ENCODE data around the gene GRIK5. TPM values are rescaled to one million over a fixed set of nuclear protein-coding genes. Genes with fewer than 3 reads are reported as not detected.

The GRIK5 gene
- polyA plus RNA-seq, 1 donor from 2014 or later = 22.4 TPM

DNA sequence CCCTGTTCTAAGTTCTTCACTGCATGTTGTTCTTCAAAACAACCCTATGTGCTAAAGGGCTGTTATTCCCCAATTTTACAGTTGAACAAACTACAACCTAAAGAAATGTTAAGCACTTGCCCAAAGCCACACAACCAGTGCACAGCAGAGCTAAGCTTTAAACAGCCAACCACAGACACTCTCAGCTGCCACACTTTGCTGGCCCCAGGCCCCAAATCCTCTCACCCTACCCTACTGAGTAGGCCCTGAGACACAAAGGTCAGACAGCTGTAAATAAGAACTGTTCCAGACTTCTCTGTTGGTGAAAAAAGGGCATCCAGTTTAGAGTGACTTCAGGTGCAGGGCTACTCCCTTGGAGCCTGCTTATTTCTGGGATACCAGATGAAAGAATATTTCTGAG is 30.0 kb downstream of the GRIK5 start:
- H3K27me3 ChIP-seq (ENCODE audit: insufficient read depth, low read depth, low read length) = no peaks in the 10 kb centered on the region
- peaks cover 6% of the 10 kb centered on the region for H3K36me3 ChIP-seq (ENCODE audit: insufficient read depth, low read length)
- H3K9me3 ChIP-seq (ENCODE audit: low read length) = no peaks in the 10 kb centered on the region
- TF ChIP-seq RAD21 (conservative IDR thresholded peaks at IDR 0.05) (no peak), SMC3 (conservative IDR thresholded peaks at IDR 0.05; ENCODE audit: poor library complexity) (no peak), EP300 (conservative IDR thresholded peaks at IDR 0.05; ENCODE audit: poor library complexity, severe bottlenecking) (no peak), TAF1 (IDR thresholded peaks at IDR 0.05; ENCODE audit: low read depth) (no peak), MXI1 (conservative IDR thresholded peaks at IDR 0.05; ENCODE audit: poor library complexity, severe bottlenecking) (no peak), EZH2 (IDR thresholded peaks at IDR 0.05; ENCODE audit: borderline replicate concordance, insufficient read depth, low read length, poor library complexity, severe bottlenecking) (no peak), POLR2AphosphoS5 (IDR thresholded peaks at IDR 0.05) (no peak)
- TF ChIP-seq, protein P1, sequence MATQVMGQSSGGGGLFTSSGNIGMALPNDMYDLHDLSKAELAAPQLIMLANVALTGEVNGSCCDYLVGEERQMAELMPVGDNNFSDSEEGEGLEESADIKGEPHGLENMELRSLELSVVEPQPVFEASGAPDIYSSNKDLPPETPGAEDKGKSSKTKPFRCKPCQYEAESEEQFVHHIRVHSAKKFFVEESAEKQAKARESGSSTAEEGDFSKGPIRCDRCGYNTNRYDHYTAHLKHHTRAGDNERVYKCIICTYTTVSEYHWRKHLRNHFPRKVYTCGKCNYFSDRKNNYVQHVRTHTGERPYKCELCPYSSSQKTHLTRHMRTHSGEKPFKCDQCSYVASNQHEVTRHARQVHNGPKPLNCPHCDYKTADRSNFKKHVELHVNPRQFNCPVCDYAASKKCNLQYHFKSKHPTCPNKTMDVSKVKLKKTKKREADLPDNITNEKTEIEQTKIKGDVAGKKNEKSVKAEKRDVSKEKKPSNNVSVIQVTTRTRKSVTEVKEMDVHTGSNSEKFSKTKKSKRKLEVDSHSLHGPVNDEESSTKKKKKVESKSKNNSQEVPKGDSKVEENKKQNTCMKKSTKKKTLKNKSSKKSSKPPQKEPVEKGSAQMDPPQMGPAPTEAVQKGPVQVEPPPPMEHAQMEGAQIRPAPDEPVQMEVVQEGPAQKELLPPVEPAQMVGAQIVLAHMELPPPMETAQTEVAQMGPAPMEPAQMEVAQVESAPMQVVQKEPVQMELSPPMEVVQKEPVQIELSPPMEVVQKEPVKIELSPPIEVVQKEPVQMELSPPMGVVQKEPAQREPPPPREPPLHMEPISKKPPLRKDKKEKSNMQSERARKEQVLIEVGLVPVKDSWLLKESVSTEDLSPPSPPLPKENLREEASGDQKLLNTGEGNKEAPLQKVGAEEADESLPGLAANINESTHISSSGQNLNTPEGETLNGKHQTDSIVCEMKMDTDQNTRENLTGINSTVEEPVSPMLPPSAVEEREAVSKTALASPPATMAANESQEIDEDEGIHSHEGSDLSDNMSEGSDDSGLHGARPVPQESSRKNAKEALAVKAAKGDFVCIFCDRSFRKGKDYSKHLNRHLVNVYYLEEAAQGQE (IDR thresholded peaks at IDR 0.05; ENCODE audit: borderline replicate concordance) = no peak
- TF ChIP-seq, protein P2, sequence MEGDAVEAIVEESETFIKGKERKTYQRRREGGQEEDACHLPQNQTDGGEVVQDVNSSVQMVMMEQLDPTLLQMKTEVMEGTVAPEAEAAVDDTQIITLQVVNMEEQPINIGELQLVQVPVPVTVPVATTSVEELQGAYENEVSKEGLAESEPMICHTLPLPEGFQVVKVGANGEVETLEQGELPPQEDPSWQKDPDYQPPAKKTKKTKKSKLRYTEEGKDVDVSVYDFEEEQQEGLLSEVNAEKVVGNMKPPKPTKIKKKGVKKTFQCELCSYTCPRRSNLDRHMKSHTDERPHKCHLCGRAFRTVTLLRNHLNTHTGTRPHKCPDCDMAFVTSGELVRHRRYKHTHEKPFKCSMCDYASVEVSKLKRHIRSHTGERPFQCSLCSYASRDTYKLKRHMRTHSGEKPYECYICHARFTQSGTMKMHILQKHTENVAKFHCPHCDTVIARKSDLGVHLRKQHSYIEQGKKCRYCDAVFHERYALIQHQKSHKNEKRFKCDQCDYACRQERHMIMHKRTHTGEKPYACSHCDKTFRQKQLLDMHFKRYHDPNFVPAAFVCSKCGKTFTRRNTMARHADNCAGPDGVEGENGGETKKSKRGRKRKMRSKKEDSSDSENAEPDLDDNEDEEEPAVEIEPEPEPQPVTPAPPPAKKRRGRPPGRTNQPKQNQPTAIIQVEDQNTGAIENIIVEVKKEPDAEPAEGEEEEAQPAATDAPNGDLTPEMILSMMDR (IDR thresholded peaks at IDR 0.05; ENCODE audit: poor library complexity, severe bottlenecking) = no peak
- no peak overlapping the region for H3K27ac ChIP-seq (ENCODE audit: low read length)
- H3K4me3 ChIP-seq (ENCODE audit: low read length) = no peak overlapping the region
- H3K9me2 ChIP-seq (ENCODE audit: insufficient read depth, low read length) = no peaks in the 10 kb centered on the region
- no peak overlapping the region for H3K9ac ChIP-seq (ENCODE audit: low read length)
- H2AFZ ChIP-seq (ENCODE audit: low read depth, low read length) = no peak overlapping the region
- H3K79me2 ChIP-seq (replicated peaks; ENCODE audit: insufficient read depth, low read length) = no peaks in the 10 kb centered on the region
- no peaks in the 10 kb centered on the region for H3F3A ChIP-seq (ENCODE audit: insufficient read depth, low read length, poor library complexity, severe bottlenecking)
- H3K4me2 ChIP-seq (ENCODE audit: low read length) = no peak overlapping the region
- no peaks in the 10 kb centered on the region for H4K20me1 ChIP-seq (ENCODE audit: insufficient read depth)

DNA sequence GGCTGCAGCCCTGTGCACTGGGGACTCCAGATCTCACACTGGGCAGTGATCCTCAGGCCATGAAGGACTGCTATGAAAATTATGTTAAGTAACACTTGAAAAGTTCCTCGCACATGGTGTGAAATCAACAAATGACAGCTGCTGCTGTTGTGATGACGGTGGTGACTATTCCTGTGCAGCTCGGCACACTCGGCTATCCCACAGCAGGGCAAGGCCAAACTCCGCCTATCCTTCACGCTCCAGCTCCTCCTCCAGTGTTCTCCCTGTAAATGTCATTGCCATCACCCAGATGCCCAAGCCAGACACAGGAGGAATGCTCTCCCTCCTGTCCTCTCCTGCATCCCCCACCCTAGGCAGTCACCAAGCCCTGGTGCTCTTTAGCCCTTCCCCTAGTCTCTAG is 31.3 kb downstream of the GRIK5 start:
- no peaks in the 10 kb centered on the region for H3K9me2 ChIP-seq (ENCODE audit: insufficient read depth, low read length)
- no peaks in the 10 kb centered on the region for H3K27me3 ChIP-seq (ENCODE audit: insufficient read depth, low read depth, low read length)
- H3F3A ChIP-seq (ENCODE audit: insufficient read depth, low read length, poor library complexity, severe bottlenecking) = no peaks in the 10 kb centered on the region
- H3K27ac ChIP-seq (ENCODE audit: low read length) = no peak overlapping the region
- H2AFZ ChIP-seq (ENCODE audit: low read depth, low read length) = no peak overlapping the region
- TF ChIP-seq RAD21 (conservative IDR thresholded peaks at IDR 0.05) (no peak), SMC3 (conservative IDR thresholded peaks at IDR 0.05; ENCODE audit: poor library complexity) (no peak), POLR2AphosphoS5 (IDR thresholded peaks at IDR 0.05) (no peak)
- TF ChIP-seq, protein P2 (IDR thresholded peaks at IDR 0.05; ENCODE audit: poor library complexity, severe bottlenecking) = no peak
- H3K36me3 ChIP-seq (ENCODE audit: insufficient read depth, low read length) = peaks cover 6% of the 10 kb centered on the region
- no peak overlapping the region for H3K9ac ChIP-seq (ENCODE audit: low read length)
- H3K79me2 ChIP-seq (replicated peaks; ENCODE audit: insufficient read depth, low read length) = no peaks in the 10 kb centered on the region
- H3K4me3 ChIP-seq (ENCODE audit: low read length) = no peak overlapping the region
- no peaks in the 10 kb centered on the region for H3K9me3 ChIP-seq (ENCODE audit: low read length)
- H3K4me2 ChIP-seq (ENCODE audit: low read length) = no peak overlapping the region
- no peaks in the 10 kb centered on the region for H4K20me1 ChIP-seq (ENCODE audit: insufficient read depth)
